Pancreas (tissue), 10 donors: ENCODE measurements around the gene KRT38. TPM values are rescaled to one million over a fixed set of nuclear protein-coding genes. Genes with fewer than 3 reads are reported as not detected.

ENCODE experiments used
- ATAC-seq, 4 donors: fragments of 200-7000 bp; cut with Tn5 transposase; one replicate each; pipeline versions ENCODE4 v1.8.0 to v1.9.1; 2020; ENCODE audit warnings: mild to moderate bottlenecking in 4 of 4, moderate library complexity in 4 of 4
- DNase-seq, 6 donors: peaks; one replicate each; pipeline ENCODE4 v3.0.0-alpha.2; 2020
- FAIRE-seq: peaks from 2 replicates; lab custom pipeline; 2012; peaks lifted over from hg19 to GRCh38; lab: Jason Lieb, UNC
- H3K27ac ChIP-seq, 4 donors: fragments of 200-600 bp; sonication (generic); 1 replicate in 3 of 4; 2 replicates in 1 of 4; pipeline versions ENCODE4 v1.5.0 to v1.8.0; 2020
- H3K27me3 ChIP-seq, 4 donors: fragments of 200-600 bp; one replicate each; pipeline ENCODE4 v1.8.0; 2021
- H3K36me3 ChIP-seq, 3 donors: fragments of 200-600 bp; sonication (generic) in 1 of 3; one replicate each; pipeline versions ENCODE4 v1.5.0 to v1.8.0; 2020 to 2021
- H3K4me1 ChIP-seq, 3 donors: fragments of 200-600 bp; one replicate each; pipeline ENCODE4 v1.8.0; 2021
- H3K4me3 ChIP-seq, 4 donors: fragments of 200-600 bp; sonication (generic) in 2 of 4; one replicate each; pipeline versions ENCODE4 v1.5.0 to v1.8.0; 2020 to 2021
- H3K9me3 ChIP-seq, 4 donors: fragments of 200-600 bp; one replicate each; pipeline ENCODE4 v1.8.0; 2021
- WGBS, 2 donors: extraction: QIAGEN DNeasy Blood & Tissue Kit; methylation state at CpG; one replicate each; pipeline ENCODE4 v1.1.7; 2013; 5-methylcytosine and 5-hydroxymethylcytosine counted together
- intact Hi-C, 3 donors: fragments of 100-400 bp; cut with DNase I; formaldehyde crosslinking; loops; one replicate each; pipeline versions ENCODE4 v1.11.1 to v1.14.2; 2022
- polyA plus RNA-seq, 2 donors: library from polyadenylated mRNA; stranded (reverse); fragments of 200-250 nt; gene quantifications; one replicate each; pipeline ENCODE4 v1.2.3, GENCODE V29; 2013
- total RNA-seq, 6 donors: library from RNA; stranded (reverse); fragmentation: NEBNext Ultra II Directional in 4 of 6; extraction: Animal tissue kit (Norgen Biotek cat#: 25700) in 4 of 6; gene quantifications; one replicate each; pipeline versions ENCODE4 v1.2.1 to v1.2.4, GENCODE V29; 2021 to 2023
- TF ChIP-seq, protein P1 (sequence below), 4 donors: fragments of 200-600 bp; sonication (generic) in 3 of 4; IDR thresholded peaks; one replicate each; pipeline versions ENCODE4 v1.5.0 to v1.8.0; 2021; ENCODE audit warnings: antibody characterized with exemption in 4 of 4
- donor health status: healthy with polysubstance abuse.
- donor health status: DM: no; HTN: no; CAD: no; lungs with moderate emphysema.
- donor health status: DM: no; HTN: no; CAD: no.
- donor health status: control.
- donor health status: control.
- donor health status: Bipolar disorder and iron deficiency.
- donor health status: DM: yes; HTN: yes; CAD: no.
- donor health status: DM: no; HTN: no; CAD: no.
- donor health status: DM: no; HTN: no; CAD: no.
- donor health status: DM: yes; HTN: yes; CAD: no.

Gene KRT38
- total and polyA plus RNA-seq, 8 donors: not detected

DNA sequence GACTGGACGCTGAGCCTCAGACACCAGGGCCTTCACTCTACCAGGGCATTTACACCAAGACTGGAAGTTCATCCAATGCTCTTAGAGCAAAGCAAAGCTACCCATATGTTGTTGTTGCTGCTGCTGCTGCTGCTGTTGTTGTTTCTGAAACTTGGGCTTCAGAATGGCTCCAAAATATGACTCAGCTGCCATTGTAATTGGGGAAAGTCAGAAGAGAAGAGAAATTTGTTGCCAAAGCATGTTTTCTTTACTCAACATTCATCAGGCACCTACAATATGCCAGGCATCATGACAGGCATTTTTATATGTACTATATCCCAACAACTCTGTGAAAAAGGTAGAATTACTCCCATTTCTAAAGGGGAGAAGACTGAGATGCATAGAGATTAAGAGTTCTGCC is 14.5 kb upstream of the KRT38 start:
- H3K36me3 ChIP-seq: no peaks in the 10 kb centered on the region
- no peaks in the 10 kb centered on the region for H3K9me3 ChIP-seq
- H3K4me3 ChIP-seq: no peak overlapping the region
- no peaks in the 10 kb centered on the region for H3K27me3 ChIP-seq
- DNase-seq (no peak), FAIRE-seq (no peak), ATAC-seq (no peak)
- 65 to 67% methylated on average over 1 of the region's 1 CpG for WGBS, 2 donors
- H3K4me1 ChIP-seq: no peaks in the 10 kb centered on the region
- intact Hi-C loops: no loop called here
- TF ChIP-seq, protein P1, sequence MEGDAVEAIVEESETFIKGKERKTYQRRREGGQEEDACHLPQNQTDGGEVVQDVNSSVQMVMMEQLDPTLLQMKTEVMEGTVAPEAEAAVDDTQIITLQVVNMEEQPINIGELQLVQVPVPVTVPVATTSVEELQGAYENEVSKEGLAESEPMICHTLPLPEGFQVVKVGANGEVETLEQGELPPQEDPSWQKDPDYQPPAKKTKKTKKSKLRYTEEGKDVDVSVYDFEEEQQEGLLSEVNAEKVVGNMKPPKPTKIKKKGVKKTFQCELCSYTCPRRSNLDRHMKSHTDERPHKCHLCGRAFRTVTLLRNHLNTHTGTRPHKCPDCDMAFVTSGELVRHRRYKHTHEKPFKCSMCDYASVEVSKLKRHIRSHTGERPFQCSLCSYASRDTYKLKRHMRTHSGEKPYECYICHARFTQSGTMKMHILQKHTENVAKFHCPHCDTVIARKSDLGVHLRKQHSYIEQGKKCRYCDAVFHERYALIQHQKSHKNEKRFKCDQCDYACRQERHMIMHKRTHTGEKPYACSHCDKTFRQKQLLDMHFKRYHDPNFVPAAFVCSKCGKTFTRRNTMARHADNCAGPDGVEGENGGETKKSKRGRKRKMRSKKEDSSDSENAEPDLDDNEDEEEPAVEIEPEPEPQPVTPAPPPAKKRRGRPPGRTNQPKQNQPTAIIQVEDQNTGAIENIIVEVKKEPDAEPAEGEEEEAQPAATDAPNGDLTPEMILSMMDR (IDR thresholded peaks at IDR 0.05): no peak
- H3K27ac ChIP-seq: no peak overlapping the region

DNA sequence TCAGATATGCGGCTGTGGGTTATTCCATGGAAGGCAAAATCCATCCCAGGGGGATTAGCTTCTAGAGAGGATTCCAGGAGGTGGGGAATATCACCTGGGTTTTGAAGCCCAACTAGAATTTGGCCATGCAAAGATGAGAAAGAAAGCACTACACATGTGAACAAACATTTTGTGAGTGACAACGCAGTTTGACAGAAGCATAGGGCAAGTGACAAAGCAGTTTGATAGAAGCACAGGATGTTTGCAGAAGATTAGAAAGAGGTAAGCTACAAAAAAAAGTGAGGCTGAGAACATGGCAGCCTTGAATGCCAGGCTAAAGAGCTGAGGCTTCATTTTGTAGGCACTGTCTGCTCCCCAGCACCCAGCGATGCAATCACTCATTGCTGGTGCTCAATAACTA is 12.3 kb upstream of the KRT38 start:
- Histone ChIP-seq H3K4me1 (no peaks in the 10 kb centered on the region), H3K36me3 (no peaks in the 10 kb centered on the region), H3K9me3 (no peaks in the 10 kb centered on the region), H3K27ac (no peak overlapping the region), H3K4me3 (no peak overlapping the region), H3K27me3 (no peaks in the 10 kb centered on the region)
- TF ChIP-seq, protein P1 (IDR thresholded peaks at IDR 0.05): no peak
- ATAC-seq (no peak), DNase-seq (no peak), FAIRE-seq (no peak)
- 64 to 68% methylated on average over 3 of the region's 3 CpGs for WGBS, 2 donors
- intact Hi-C loops: no loop called here

DNA sequence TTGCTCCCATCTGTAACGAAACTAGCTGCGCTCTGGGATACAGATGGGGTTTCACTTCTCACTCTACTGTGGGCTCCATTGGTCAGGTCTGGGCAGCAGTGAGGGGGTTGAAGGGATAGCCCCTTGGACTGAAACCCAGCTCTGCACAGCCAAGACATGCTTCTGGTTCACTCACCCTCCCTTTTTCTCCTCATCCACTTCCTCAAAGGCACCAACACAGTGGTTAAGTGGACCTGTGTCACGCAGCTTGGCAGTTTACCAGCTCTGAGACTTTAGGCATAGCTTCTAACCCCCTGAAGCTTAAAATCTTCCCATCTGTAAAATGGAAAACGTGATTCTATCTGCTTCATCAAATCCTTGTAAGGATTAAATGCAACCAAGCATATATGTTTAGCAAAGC is 11.5 kb upstream of the KRT38 start:
- DNase-seq (no peak), FAIRE-seq (no peak), ATAC-seq (no peak)
- H3K9me3 ChIP-seq: no peaks in the 10 kb centered on the region
- H3K36me3 ChIP-seq: no peaks in the 10 kb centered on the region
- no peak overlapping the region for H3K4me3 ChIP-seq
- intact Hi-C loops: no loop called here
- no peaks in the 10 kb centered on the region for H3K4me1 ChIP-seq
- H3K27ac ChIP-seq: no peak overlapping the region
- H3K27me3 ChIP-seq: no peaks in the 10 kb centered on the region
- TF ChIP-seq, protein P1 (IDR thresholded peaks at IDR 0.05): no peak
- 47 to 66% methylated on average over 4 of the region's 4 CpGs for WGBS, 2 donors

DNA sequence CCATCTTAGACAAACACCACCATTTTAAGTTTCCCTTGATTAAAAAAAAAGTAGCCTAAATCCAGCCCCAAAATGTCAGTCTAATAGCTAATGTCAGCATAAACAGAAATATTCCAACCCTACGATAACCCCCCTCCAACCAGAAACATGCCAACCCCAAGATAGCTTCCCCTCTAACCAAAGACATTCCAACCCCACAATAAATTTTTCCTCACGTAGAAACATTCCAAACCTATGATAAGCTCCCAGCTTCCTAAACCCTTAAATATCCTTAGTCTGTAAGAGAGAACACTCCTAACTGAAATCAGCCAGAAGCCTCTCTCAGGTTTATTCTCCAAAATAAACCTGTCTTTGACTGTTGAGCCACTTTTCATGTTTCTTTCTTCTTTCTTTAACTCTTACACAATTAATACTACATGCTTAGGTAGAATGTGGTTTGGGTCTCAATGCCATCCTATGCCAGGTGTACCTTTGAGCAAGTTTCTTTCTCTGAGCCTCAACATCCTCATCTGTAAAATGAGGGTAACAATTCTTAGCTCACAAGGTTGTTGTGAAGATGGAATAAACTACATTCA is 10.5 kb upstream of the KRT38 start:
- Histone ChIP-seq H3K9me3 (no peaks in the 10 kb centered on the region), H3K27me3 (no peaks in the 10 kb centered on the region), H3K27ac (no peak overlapping the region), H3K4me1 (no peaks in the 10 kb centered on the region), H3K4me3 (no peak overlapping the region), H3K36me3 (no peaks in the 10 kb centered on the region)
- WGBS, 2 donors: 59 to 66% methylated on average over 2 of the region's 2 CpGs
- DNase-seq: no peak
- TF ChIP-seq, protein P1 (IDR thresholded peaks at IDR 0.05): no peak
- intact Hi-C loops: no loop called here
- ATAC-seq: no peak
- FAIRE-seq: no peak

DNA sequence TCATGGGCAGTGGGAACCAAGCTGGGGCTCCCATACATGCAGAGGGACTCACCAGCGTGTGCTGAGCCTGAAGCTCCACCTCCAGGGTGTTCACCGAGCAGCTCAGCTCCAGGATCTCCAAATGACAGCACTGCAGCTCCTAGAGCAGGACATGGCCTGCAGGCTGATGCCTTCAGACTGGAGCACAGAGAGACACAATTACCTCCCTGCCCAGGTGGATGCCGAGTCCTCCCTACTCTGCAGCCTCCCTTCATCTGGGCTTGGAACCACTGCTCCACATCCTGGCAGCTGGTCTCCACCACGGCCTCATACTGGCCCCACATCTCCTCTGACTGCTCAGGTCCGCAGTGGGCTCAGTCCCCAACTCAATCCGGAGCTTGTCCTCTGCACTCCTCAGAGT is 8.2 kb upstream of the KRT38 start:
- H3K36me3 ChIP-seq: no peaks in the 10 kb centered on the region
- DNase-seq (no peak), ATAC-seq (no peak), FAIRE-seq (no peak)
- H3K4me1 ChIP-seq: no peaks in the 10 kb centered on the region
- H3K27ac ChIP-seq: no peak overlapping the region
- intact Hi-C loops: no loop called here
- no peaks in the 10 kb centered on the region for H3K27me3 ChIP-seq
- 60 to 65% methylated on average over 6 of the region's 6 CpGs for WGBS, 2 donors
- TF ChIP-seq, protein P1 (IDR thresholded peaks at IDR 0.05): no peak
- H3K9me3 ChIP-seq: no peaks in the 10 kb centered on the region
- H3K4me3 ChIP-seq: no peak overlapping the region
